GM19455 (cell line): ENCODE measurements around the gene CIDEA.

ENCODE experiments used
- ATAC-seq: cut with Tn5 transposase; IDR thresholded peaks from one replicate; pipeline ENCODE4 v1.9.1; 2021; ENCODE audit not compliant: unreplicated experiment

The CIDEA gene

GRCh38 chr18:12296457-12296856, 42.3 kb downstream of the CIDEA start:
- no peak for ATAC-seq

DNA sequence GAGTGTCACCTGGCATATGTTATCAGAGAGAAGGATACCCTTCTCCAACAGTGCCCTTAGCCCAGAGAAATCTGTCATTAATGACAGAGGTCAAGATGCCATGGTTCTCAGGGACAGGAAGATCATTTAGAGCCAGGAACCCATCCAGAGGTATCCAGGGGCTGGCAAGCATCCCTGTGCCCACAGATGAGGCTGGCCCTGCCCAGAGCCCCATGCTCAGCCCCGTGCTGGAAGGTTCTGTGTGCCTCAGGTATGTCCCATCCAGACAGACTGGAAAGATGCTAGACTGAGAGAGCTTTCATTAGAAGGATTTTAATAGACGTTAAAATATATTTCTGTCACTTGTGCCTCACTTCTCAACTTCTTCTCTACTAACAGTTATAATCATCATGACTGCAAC, 45.7 kb downstream of the CIDEA start:
- no peak for ATAC-seq

GRCh38 chr18:12301263-12302005, 47.3 kb downstream of the CIDEA start:
- no peak for ATAC-seq

GRCh38 chr18:12302391-12303147, 48.4 kb downstream of the CIDEA start:
- no peak for ATAC-seq

GRCh38 chr18:12304351-12305210, 50.4 kb downstream of the CIDEA start:
- no peak for ATAC-seq

DNA sequence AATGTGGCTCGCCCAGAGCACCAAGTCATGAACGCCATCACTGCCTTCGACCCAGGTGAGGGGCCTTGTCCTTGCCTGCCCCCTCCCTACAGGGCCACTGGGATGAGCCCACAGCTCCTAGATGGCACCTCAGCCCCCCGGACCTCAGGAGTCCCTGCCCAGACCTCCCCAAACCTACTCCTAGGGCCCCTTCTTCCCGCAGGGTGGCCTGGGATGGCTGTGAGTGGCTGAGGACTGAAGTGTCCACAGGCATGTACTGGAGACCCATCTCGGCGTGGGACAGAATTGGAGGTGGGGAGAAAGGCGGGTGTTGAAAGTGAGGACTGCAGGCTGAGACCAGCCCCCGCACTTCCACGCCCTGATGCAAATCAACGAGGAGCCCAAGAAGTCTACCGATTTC, 51.0 kb downstream of the CIDEA start:
- ATAC-seq, result no peak

DNA sequence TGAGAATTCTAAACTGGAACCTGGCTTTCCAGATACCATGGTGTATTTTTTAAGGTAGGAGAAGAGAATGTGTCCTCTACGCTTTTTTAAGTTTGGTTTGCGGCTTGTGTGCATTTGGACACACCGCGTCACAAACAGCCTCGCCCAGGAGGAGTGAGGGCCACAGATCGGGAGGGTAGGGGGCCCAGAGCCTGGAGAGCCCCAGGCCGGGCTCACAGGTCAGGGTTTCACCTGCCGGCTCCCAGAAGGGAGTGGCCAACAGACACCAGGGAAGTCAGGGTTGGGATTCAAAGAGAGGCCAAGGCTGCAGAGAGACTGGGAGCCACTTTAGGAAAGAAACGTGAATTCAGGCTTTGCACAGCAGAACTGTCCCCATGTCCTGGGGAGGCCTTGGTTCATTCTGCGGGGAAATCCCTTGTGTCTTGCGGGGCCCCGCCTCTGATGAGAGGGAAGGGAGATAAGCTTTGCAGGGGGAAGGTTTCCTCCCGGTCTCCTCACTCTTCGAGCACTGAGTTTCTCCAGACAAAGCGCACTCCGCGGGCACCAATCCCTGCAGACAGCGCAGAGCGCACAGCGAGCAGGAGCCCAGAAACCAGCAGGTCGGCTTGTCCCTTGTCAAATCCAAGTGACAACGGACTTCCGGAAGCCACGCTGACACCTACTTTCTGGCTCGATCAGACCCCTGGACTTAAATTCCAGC, 51.9 kb downstream of the CIDEA start:
- no peak for ATAC-seq

- peak; percentile 15 for ATAC-seq
Measured at GRCh38 chr18:12306752-12307700, 52.9 kb downstream of the CIDEA start.

DNA sequence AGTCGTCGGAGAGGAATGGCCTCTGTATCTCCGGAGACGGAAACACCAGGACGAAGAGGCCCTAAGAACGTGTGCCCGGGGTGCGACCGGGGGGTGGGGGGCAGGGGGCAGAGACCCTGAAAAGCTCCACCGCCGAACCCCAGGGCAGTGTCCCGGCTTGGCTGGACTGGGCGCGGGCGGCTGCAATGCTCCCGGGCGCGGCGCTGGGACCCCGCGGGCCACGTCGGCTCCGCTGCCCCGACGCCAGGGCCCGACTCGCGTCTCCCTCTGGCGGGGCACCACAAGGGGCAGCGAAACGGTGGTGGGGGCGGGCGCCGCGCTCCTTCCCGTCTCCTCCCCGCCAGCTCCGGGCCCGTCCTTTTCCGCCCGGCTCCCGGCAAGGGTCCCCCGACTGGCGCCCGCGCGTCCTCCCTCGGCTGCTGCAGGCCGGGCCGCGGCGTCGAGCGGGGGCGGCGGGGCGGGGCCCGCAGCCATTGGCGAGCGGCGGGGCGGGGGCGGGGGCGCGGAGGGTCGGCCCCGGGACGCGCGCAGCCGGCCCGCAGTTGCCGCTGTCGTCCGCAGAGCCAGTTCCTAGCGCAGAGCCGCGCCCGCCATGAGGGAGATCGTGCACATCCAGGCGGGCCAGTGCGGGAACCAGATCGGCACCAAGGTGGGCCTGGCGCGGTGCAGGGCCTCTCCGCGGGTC, 53.7 kb downstream of the CIDEA start, which contains the start of gene TUBB6:
TUBB6 (plus strand) TSS at position 541 of the 685 bp plus-strand sequence; CDS start at position 593, 52 bp downstream.
- ATAC-seq, result peak; percentile 58

DNA sequence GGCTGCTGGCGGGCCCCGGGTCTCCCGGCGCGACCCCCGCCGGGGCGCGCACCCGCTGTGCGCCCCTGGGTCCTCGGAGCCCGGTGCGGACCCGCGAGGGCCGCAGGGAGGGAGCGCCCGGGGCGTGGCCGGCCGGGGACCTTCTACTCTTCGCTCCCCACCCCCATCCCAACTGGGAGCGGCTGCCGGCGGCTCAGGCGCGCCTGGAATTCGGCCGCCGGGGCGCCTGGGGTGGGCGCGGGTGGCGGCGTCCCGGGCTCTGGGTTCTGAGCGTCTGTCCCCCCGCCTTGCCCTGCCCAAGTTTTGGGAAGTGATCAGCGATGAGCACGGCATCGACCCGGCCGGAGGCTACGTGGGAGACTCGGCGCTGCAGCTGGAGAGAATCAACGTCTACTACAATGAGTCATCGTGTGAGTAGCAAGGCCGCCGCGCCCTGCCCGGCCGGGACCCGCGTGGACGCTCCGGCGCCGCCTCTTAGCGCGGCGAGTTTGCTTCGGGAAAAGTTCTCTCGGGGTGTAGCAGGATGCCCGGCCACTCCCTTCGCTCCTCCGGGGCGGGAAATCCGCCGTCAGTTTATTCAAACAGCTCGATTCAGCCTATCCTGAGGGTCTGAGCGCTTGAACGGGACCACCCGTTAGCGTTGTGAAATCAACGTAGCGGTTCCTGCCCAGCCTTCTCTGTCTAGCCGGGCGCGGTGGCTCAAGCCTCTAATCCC, 54.4 kb downstream of the CIDEA start:
- peak; percentile 52 for ATAC-seq

- ATAC-seq, result no peak
Measured at GRCh38 chr18:12309683-12310198, 55.6 kb downstream of the CIDEA start.

DNA sequence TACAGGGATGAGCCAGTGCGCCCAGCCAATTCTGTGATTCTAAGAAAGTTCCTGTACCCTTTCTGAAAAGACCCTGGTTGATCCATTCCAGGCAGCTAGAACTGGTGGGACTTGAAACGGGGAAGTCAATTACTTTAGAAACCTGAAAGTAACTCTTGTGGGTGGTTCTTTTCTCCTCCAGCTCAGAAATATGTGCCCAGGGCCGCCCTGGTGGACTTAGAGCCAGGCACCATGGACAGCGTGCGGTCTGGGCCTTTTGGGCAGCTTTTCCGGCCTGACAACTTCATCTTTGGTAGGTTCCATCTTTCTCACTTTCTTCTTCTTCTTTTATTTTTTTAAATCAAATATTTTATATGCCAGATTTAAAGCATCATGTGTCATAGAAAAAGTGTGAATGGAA, 56.6 kb downstream of the CIDEA start:
- no peak for ATAC-seq

DNA sequence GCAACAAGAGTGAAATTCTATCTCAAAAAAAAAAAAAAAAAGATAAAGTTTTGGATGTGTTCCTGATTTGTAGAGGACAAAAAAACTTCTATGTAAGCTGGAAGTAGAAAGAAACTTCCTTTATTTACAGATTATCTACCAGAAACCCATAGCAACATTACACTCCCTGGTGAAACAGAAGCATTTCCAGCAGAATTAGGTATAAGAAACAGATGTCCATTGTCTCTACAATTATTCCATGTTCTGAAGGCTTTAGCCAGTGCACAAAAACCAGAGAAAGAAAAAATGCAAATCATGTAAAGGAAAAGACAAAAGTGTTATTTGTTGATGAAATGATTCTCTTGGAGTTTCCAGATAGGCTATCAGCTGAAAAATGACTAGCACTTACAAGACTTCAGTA, 58.8 kb downstream of the CIDEA start:
- ATAC-seq, result no peak

DNA sequence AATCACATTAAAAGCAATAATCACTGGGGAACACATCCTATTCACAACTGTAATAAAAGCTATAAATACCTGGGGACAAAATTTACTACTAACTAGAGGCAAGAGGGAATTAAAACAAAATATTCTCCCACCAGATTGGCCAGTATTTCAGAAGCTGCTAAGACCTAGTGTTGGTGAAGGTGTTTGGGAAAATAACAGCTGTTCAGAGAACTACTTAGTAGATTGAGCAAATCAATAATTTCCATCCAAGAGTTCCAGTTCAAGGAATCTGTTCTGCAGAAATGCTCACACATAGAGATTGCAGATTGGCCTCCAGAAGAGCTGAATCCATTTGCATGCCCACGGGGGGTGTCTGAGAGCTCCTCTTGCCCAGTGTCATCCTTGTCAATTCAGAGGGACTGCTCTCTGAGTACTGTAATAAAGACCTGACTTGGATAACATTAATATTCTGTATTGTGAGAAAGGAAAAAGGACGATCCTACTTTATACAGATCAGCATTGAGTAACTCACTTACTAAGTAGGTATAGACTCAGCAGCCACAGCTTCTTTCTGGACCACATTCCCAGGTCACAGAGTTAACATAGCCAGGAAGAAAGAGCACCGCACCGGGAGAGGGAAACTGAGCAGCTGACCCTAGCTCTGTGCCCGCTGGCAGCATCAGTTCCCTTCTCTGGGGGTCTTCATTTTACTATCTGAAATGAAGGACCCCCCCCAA, 59.5 kb downstream of the CIDEA start:
- no peak for ATAC-seq

GRCh38 chr18:12314591-12315305, 60.6 kb downstream of the CIDEA start:
- ATAC-seq, result no peak

DNA sequence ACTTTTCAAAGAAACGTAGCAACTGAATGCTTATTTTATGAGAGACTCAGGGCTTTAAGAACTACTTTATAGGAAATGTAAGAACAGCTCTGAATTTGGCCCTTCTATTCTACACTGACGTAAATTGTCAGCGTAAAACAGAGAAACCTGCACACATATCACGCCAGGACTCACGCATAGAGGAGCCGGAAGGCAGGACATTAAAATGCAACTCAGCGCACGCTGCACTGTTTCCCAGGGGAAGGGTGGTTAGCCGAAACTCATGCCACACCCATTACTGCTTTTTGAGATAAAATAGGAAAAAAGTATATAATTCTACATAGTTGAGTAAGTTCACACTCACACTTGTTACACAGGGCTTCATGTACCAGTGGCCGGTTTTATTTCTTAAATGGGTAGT, 61.3 kb downstream of the CIDEA start:
- ATAC-seq, result peak; percentile 58

DNA sequence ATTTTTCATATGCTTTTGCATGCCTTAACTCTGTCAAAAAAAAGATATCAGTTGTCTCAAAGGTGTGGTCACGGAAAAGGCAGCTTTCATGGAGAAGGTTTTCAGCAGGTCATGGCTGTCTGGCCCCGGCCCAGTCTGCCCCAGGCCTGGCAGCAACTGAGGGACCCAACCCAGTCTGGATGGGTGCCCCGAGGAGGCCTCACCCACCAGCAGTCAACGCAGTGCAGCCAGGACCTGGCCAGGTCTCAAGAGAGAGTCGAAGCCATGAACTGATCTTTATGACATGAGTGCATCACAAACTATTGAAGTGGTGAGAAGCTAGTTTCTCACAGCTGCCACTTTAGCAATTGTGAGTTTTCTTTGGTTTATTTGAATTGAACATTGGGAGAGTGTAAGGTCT, 61.8 kb downstream of the CIDEA start:
- ATAC-seq, result peak; percentile 18
